ENCODE measurements around the gene COMMD9.

The COMMD9 gene

GRCh38 chr11:36222831-36223635, 66.2 kb downstream of the COMMD9 start:
- DNase-seq (ENCODE audit: low read depth), result no peak

Measured in activated T-cell treated with anti-CD3 and anti-CD28 coated beads for 1 hour (primary cell).